Measurements from ENCODE around the gene DGKI.

DGKI gene

GRCh38 chr7:137434946-137435345 is 411.8 kb downstream of the DGKI start:
- DNase-seq, result no peak
- H3K4me1 ChIP-seq (ENCODE audit: control insufficient read depth in 1 of 2, insufficient read depth in 2 of 2, low read length in 2 of 2), result no peaks in the 10 kb centered on the region
- no peaks in the 10 kb centered on the region for H3K27me3 ChIP-seq (ENCODE audit: insufficient read depth, low read length)
- no peak overlapping the region for H3K4me2 ChIP-seq (ENCODE audit: low read length)
- no peak overlapping the region for H4K12ac ChIP-seq (ENCODE audit: low read depth, low read length)
- no peak overlapping the region for H2BK12ac ChIP-seq (ENCODE audit: low read length)
- H3K36me3 ChIP-seq (ENCODE audit: control insufficient read depth in 1 of 2, insufficient read depth in 2 of 2, low read length in 2 of 2), result no peaks in the 10 kb centered on the region
- H3K9me3 ChIP-seq (ENCODE audit: insufficient read depth, low read depth, low read length), result no peaks in the 10 kb centered on the region
- H3K79me2 ChIP-seq (ENCODE audit: control insufficient read depth, insufficient read depth, low read length, poor library complexity), result no peaks in the 10 kb centered on the region
- no peak overlapping the region for H2BK120ac ChIP-seq (ENCODE audit: insufficient read depth, low read length, poor library complexity)
- no peak overlapping the region for H3K23ac ChIP-seq (ENCODE audit: low read length)
- no peak overlapping the region for H2BK5ac ChIP-seq (ENCODE audit: low read depth, low read length, poor library complexity)
- no peak overlapping the region for H4K8ac ChIP-seq (ENCODE audit: low read depth, low read length)
- no peak overlapping the region for H2AFZ ChIP-seq (ENCODE audit: insufficient read depth, low read length, poor library complexity)
- no peak overlapping the region for H3K14ac ChIP-seq (ENCODE audit: low read length)
- no peaks in the 10 kb centered on the region for H3K79me1 ChIP-seq (ENCODE audit: low read length)
- H3K27ac ChIP-seq (ENCODE audit: low read depth, low read length), result no peak overlapping the region
- no peak overlapping the region for H4K91ac ChIP-seq (ENCODE audit: low read depth, low read length)
- no peak overlapping the region for H3K18ac ChIP-seq (ENCODE audit: low read length)
- no peak overlapping the region for H2AK5ac ChIP-seq (ENCODE audit: low read length)
- no peak overlapping the region for H3K4me3 ChIP-seq (ENCODE audit: low read depth, low read length)
- H3K4ac ChIP-seq (ENCODE audit: low read depth, low read length), result no peak overlapping the region
- H3K9ac ChIP-seq (ENCODE audit: low read length), result no peak overlapping the region

- no peak overlapping the region for H4K8ac ChIP-seq (ENCODE audit: low read depth, low read length)
- H3K14ac ChIP-seq (ENCODE audit: low read length), result no peak overlapping the region
- no peak overlapping the region for H2AFZ ChIP-seq (ENCODE audit: insufficient read depth, low read length, poor library complexity)
- H3K27me3 ChIP-seq (ENCODE audit: insufficient read depth, low read length), result no peaks in the 10 kb centered on the region
- no peak for DNase-seq
- no peaks in the 10 kb centered on the region for H3K36me3 ChIP-seq (ENCODE audit: control insufficient read depth in 1 of 2, insufficient read depth in 2 of 2, low read length in 2 of 2)
- no peak overlapping the region for H2BK12ac ChIP-seq (ENCODE audit: low read length)
- H3K23ac ChIP-seq (ENCODE audit: low read length), result no peak overlapping the region
- H3K9ac ChIP-seq (ENCODE audit: low read length), result no peak overlapping the region
- no peak overlapping the region for H3K4me3 ChIP-seq (ENCODE audit: low read depth, low read length)
- H2BK120ac ChIP-seq (ENCODE audit: insufficient read depth, low read length, poor library complexity), result no peak overlapping the region
- no peaks in the 10 kb centered on the region for H3K79me2 ChIP-seq (ENCODE audit: control insufficient read depth, insufficient read depth, low read length, poor library complexity)
- H3K79me1 ChIP-seq (ENCODE audit: low read length), result no peaks in the 10 kb centered on the region
- no peak overlapping the region for H2BK5ac ChIP-seq (ENCODE audit: low read depth, low read length, poor library complexity)
- no peak overlapping the region for H4K91ac ChIP-seq (ENCODE audit: low read depth, low read length)
- H3K4ac ChIP-seq (ENCODE audit: low read depth, low read length), result no peak overlapping the region
- H2AK5ac ChIP-seq (ENCODE audit: low read length), result no peak overlapping the region
- H3K18ac ChIP-seq (ENCODE audit: low read length), result no peak overlapping the region
- H3K9me3 ChIP-seq (ENCODE audit: insufficient read depth, low read depth, low read length), result no peaks in the 10 kb centered on the region
- H4K12ac ChIP-seq (ENCODE audit: low read depth, low read length), result no peak overlapping the region
- no peaks in the 10 kb centered on the region for H3K4me1 ChIP-seq (ENCODE audit: control insufficient read depth in 1 of 2, insufficient read depth in 2 of 2, low read length in 2 of 2)
- H3K27ac ChIP-seq (ENCODE audit: low read depth, low read length), result no peak overlapping the region
- H3K4me2 ChIP-seq (ENCODE audit: low read length), result no peak overlapping the region
Observed at GRCh38 chr7:137434530-137434929, 412.2 kb downstream of the DGKI start.

- Histone ChIP-seq H2BK120ac (ENCODE audit: insufficient read depth, low read length, poor library complexity) (no peak overlapping the region), H2BK5ac (ENCODE audit: low read depth, low read length, poor library complexity) (no peak overlapping the region), H4K8ac (ENCODE audit: low read depth, low read length) (no peak overlapping the region), H3K18ac (ENCODE audit: low read length) (no peak overlapping the region), H4K91ac (ENCODE audit: low read depth, low read length) (no peak overlapping the region), H3K14ac (ENCODE audit: low read length) (no peak overlapping the region), H3K4me1 (ENCODE audit: control insufficient read depth in 1 of 2, insufficient read depth in 2 of 2, low read length in 2 of 2) (no peaks in the 10 kb centered on the region), H3K27ac (ENCODE audit: low read depth, low read length) (no peak overlapping the region), H3K36me3 (ENCODE audit: control insufficient read depth in 1 of 2, insufficient read depth in 2 of 2, low read length in 2 of 2) (no peaks in the 10 kb centered on the region), H3K9ac (ENCODE audit: low read length) (no peak overlapping the region), H2BK12ac (ENCODE audit: low read length) (no peak overlapping the region), H2AFZ (ENCODE audit: insufficient read depth, low read length, poor library complexity) (no peak overlapping the region), H3K79me1 (ENCODE audit: low read length) (no peaks in the 10 kb centered on the region), H4K12ac (ENCODE audit: low read depth, low read length) (no peak overlapping the region), H3K4me3 (ENCODE audit: low read depth, low read length) (no peak overlapping the region), H2AK5ac (ENCODE audit: low read length) (no peak overlapping the region), H3K9me3 (ENCODE audit: insufficient read depth, low read depth, low read length) (peaks cover 4% of the 10 kb centered on the region), H3K27me3 (ENCODE audit: insufficient read depth, low read length) (no peaks in the 10 kb centered on the region), H3K4ac (ENCODE audit: low read depth, low read length) (no peak overlapping the region), H3K23ac (ENCODE audit: low read length) (no peak overlapping the region), H3K4me2 (ENCODE audit: low read length) (no peak overlapping the region), H3K79me2 (ENCODE audit: control insufficient read depth, insufficient read depth, low read length, poor library complexity) (no peaks in the 10 kb centered on the region)
- DNase-seq, result no peak
Observed at GRCh38 chr7:137423321-137423720, 423.5 kb downstream of the DGKI start.

- no peak overlapping the region for H2AFZ ChIP-seq (ENCODE audit: insufficient read depth, low read length, poor library complexity)
- no peak overlapping the region for H2BK120ac ChIP-seq (ENCODE audit: insufficient read depth, low read length, poor library complexity)
- H4K8ac ChIP-seq (ENCODE audit: low read depth, low read length), result no peak overlapping the region
- H3K4me2 ChIP-seq (ENCODE audit: low read length), result no peak overlapping the region
- no peak overlapping the region for H3K4me3 ChIP-seq (ENCODE audit: low read depth, low read length)
- no peak overlapping the region for H2AK5ac ChIP-seq (ENCODE audit: low read length)
- no peak overlapping the region for H3K27ac ChIP-seq (ENCODE audit: low read depth, low read length)
- H2BK12ac ChIP-seq (ENCODE audit: low read length), result no peak overlapping the region
- no peak overlapping the region for H3K23ac ChIP-seq (ENCODE audit: low read length)
- H3K14ac ChIP-seq (ENCODE audit: low read length), result no peak overlapping the region
- no peaks in the 10 kb centered on the region for H3K36me3 ChIP-seq (ENCODE audit: control insufficient read depth in 1 of 2, insufficient read depth in 2 of 2, low read length in 2 of 2)
- WGBS (ENCODE audit: extremely low coverage, insufficient coverage, insufficient read length), result no CpG with 5 or more reads among the region's 3 CpGs
- no peaks in the 10 kb centered on the region for H3K79me2 ChIP-seq (ENCODE audit: control insufficient read depth, insufficient read depth, low read length, poor library complexity)
- no peak overlapping the region for H4K91ac ChIP-seq (ENCODE audit: low read depth, low read length)
- H3K9ac ChIP-seq (ENCODE audit: low read length), result no peak overlapping the region
- H3K18ac ChIP-seq (ENCODE audit: low read length), result no peak overlapping the region
- no peak overlapping the region for H2BK5ac ChIP-seq (ENCODE audit: low read depth, low read length, poor library complexity)
- H3K4ac ChIP-seq (ENCODE audit: low read depth, low read length), result no peak overlapping the region
- H3K9me3 ChIP-seq (ENCODE audit: insufficient read depth, low read depth, low read length), result peaks cover 4% of the 10 kb centered on the region
- H3K79me1 ChIP-seq (ENCODE audit: low read length), result no peaks in the 10 kb centered on the region
- H4K12ac ChIP-seq (ENCODE audit: low read depth, low read length), result no peak overlapping the region
- H3K4me1 ChIP-seq (ENCODE audit: control insufficient read depth in 1 of 2, insufficient read depth in 2 of 2, low read length in 2 of 2), result no peaks in the 10 kb centered on the region
- H3K27me3 ChIP-seq (ENCODE audit: insufficient read depth, low read length), result no peaks in the 10 kb centered on the region
- DNase-seq, result no peak
Observed at GRCh38 chr7:137421366-137421765, 425.4 kb downstream of the DGKI start.

GRCh38 chr7:137418841-137419240 is 427.9 kb downstream of the DGKI start:
- no peak overlapping the region for H3K4ac ChIP-seq (ENCODE audit: low read depth, low read length)
- no peak overlapping the region for H2AK5ac ChIP-seq (ENCODE audit: low read length)
- H3K4me3 ChIP-seq (ENCODE audit: low read depth, low read length), result no peak overlapping the region
- H3K18ac ChIP-seq (ENCODE audit: low read length), result no peak overlapping the region
- no peaks in the 10 kb centered on the region for H3K79me1 ChIP-seq (ENCODE audit: low read length)
- no peak overlapping the region for H3K27ac ChIP-seq (ENCODE audit: low read depth, low read length)
- no peak overlapping the region for H4K12ac ChIP-seq (ENCODE audit: low read depth, low read length)
- WGBS (ENCODE audit: extremely low coverage, insufficient coverage, insufficient read length), result no CpG with 5 or more reads among the region's 2 CpGs
- no peak overlapping the region for H2AFZ ChIP-seq (ENCODE audit: insufficient read depth, low read length, poor library complexity)
- no peaks in the 10 kb centered on the region for H3K9me3 ChIP-seq (ENCODE audit: insufficient read depth, low read depth, low read length)
- no peak overlapping the region for H3K4me2 ChIP-seq (ENCODE audit: low read length)
- no peak overlapping the region for H3K14ac ChIP-seq (ENCODE audit: low read length)
- H4K91ac ChIP-seq (ENCODE audit: low read depth, low read length), result no peak overlapping the region
- no peaks in the 10 kb centered on the region for H3K4me1 ChIP-seq (ENCODE audit: control insufficient read depth in 1 of 2, insufficient read depth in 2 of 2, low read length in 2 of 2)
- no peaks in the 10 kb centered on the region for H3K79me2 ChIP-seq (ENCODE audit: control insufficient read depth, insufficient read depth, low read length, poor library complexity)
- no peak overlapping the region for H2BK5ac ChIP-seq (ENCODE audit: low read depth, low read length, poor library complexity)
- H3K23ac ChIP-seq (ENCODE audit: low read length), result no peak overlapping the region
- no peak overlapping the region for H2BK12ac ChIP-seq (ENCODE audit: low read length)
- DNase-seq, result no peak
- no peak overlapping the region for H4K8ac ChIP-seq (ENCODE audit: low read depth, low read length)
- no peak overlapping the region for H3K9ac ChIP-seq (ENCODE audit: low read length)
- no peaks in the 10 kb centered on the region for H3K36me3 ChIP-seq (ENCODE audit: control insufficient read depth in 1 of 2, insufficient read depth in 2 of 2, low read length in 2 of 2)
- H2BK120ac ChIP-seq (ENCODE audit: insufficient read depth, low read length, poor library complexity), result no peak overlapping the region
- H3K27me3 ChIP-seq (ENCODE audit: insufficient read depth, low read length), result no peaks in the 10 kb centered on the region

All from trophoblast cell (in vitro differentiated cells and primary cell).